ENCODE results near the gene SLC2A9. TPM values are rescaled to one million over a fixed set of nuclear protein-coding genes. Genes with fewer than 3 reads are reported as not detected.

Gene SLC2A9
- total and polyA plus RNA-seq, 2 experiments from 2014 or later = 6.2 to 7.8 TPM

GRCh38 chr4:9988363-9988749, 32.9 kb downstream of the SLC2A9 start:
- no peaks in the 10 kb centered on the region for H4K20me1 ChIP-seq (ENCODE audit: insufficient read depth, poor library complexity, severe bottlenecking)
- H3K4me3 ChIP-seq = no peak overlapping the region
- no peak overlapping the region for H3K27ac ChIP-seq
- H3K9me2 ChIP-seq (replicated peaks; ENCODE audit: insufficient read depth) = no peaks in the 10 kb centered on the region
- H3K79me2 ChIP-seq = no peaks in the 10 kb centered on the region
- no peak for DNase-seq (ENCODE audit: low spot score)
- no peak overlapping the region for H3K4me2 ChIP-seq
- 67% methylated on average over 1 of the region's 1 CpG for WGBS (ENCODE audit: low lambda C conversion rate, missing lambda C conversion rate)
- no peaks in the 10 kb centered on the region for H3K27me3 ChIP-seq
- TF ChIP-seq CTCF (IDR thresholded peaks at IDR 0.05; ENCODE audit: poor library complexity) (no peak), EZH2phosphoT487 (IDR thresholded peaks at IDR 0.05; ENCODE audit: low read depth, severe bottlenecking, unreplicated experiment) (no peak), EZH2 (IDR thresholded peaks at IDR 0.05; ENCODE audit: borderline replicate concordance) (no peak)
- no peaks in the 10 kb centered on the region for H3K4me1 ChIP-seq (ENCODE audit: insufficient read depth)
- no peak overlapping the region for H2AFZ ChIP-seq
- no peaks in the 10 kb centered on the region for H3K36me3 ChIP-seq (replicated peaks; ENCODE audit: insufficient read depth, low read depth)
- no peaks in the 10 kb centered on the region for H3K9me3 ChIP-seq (ENCODE audit: low read depth)

DNA sequence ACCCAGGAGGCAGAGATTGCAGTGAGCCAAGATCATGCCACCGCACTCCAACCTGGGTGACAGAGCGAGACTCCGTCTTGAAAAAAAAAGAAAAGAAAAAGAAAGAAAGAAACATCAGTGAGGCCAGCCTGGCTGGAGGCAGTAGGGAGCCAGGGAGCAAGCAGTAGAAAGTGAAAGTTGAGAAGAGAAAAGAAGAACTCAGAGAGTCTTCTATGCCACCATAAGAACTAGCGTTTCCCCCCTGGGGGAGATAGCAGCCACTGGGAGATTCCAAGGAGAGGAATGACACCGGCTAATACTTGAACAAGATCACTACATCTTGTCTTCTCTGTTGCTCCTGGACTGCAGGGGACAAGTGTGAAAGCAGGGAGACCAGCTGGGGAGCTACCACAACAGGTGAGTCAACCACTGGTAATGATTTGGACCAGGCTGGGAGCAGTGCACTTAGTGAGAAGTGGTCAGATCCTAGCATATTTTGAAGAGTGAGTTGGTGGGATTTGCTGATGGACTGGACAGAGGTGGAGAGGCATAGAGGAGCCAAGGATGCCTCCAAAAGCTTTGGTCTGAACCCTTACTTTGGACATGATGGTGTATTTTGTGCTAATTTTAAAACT, 33.4 kb downstream of the SLC2A9 start:
- Histone ChIP-seq H3K4me3 (no peak overlapping the region), H3K9me2 (replicated peaks; ENCODE audit: insufficient read depth) (no peaks in the 10 kb centered on the region), H3K27ac (no peak overlapping the region), H3K4me2 (no peak overlapping the region), H3K9me3 (ENCODE audit: low read depth) (no peaks in the 10 kb centered on the region), H3K27me3 (no peaks in the 10 kb centered on the region), H4K20me1 (ENCODE audit: insufficient read depth, poor library complexity, severe bottlenecking) (no peaks in the 10 kb centered on the region), H2AFZ (no peak overlapping the region), H3K36me3 (replicated peaks; ENCODE audit: insufficient read depth, low read depth) (no peaks in the 10 kb centered on the region), H3K79me2 (no peaks in the 10 kb centered on the region), H3K4me1 (ENCODE audit: insufficient read depth) (no peaks in the 10 kb centered on the region)
- DNase-seq (ENCODE audit: low spot score) = no peak
- 94% methylated on average over 5 of the region's 5 CpGs for WGBS (ENCODE audit: low lambda C conversion rate, missing lambda C conversion rate)
- TF ChIP-seq CTCF (IDR thresholded peaks at IDR 0.05; ENCODE audit: poor library complexity) (no peak), EZH2phosphoT487 (IDR thresholded peaks at IDR 0.05; ENCODE audit: low read depth, severe bottlenecking, unreplicated experiment) (no peak), EZH2 (IDR thresholded peaks at IDR 0.05; ENCODE audit: borderline replicate concordance) (no peak)

DNA sequence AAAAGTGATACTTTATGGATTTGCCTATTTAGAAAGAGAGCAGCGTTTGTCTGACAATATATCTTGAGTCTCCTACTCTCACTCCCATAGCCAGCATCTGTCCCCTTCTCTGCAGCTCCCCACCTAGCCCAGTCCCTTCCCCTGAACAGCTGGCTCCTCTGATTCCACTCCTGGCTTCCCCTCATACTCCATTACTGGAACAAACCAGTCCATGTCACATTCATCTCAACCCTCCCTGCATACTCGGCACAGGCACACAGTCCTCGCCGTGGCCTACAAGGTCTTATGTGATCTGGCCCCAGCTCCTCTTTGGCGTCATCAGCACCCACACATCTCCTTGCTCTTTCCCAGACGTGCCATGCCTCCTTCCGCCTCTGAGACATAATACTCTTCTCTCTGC, 36.7 kb downstream of the SLC2A9 start:
- no peaks in the 10 kb centered on the region for H3K4me1 ChIP-seq (ENCODE audit: insufficient read depth)
- no peaks in the 10 kb centered on the region for H3K36me3 ChIP-seq (replicated peaks; ENCODE audit: insufficient read depth, low read depth)
- H3K27me3 ChIP-seq = no peaks in the 10 kb centered on the region
- DNase-seq (ENCODE audit: low spot score) = no peak
- no peak overlapping the region for H3K27ac ChIP-seq
- H3K9me3 ChIP-seq (ENCODE audit: low read depth) = no peaks in the 10 kb centered on the region
- no peaks in the 10 kb centered on the region for H4K20me1 ChIP-seq (ENCODE audit: insufficient read depth, poor library complexity, severe bottlenecking)
- H3K4me2 ChIP-seq = no peak overlapping the region
- 97% methylated on average over 7 of the region's 7 CpGs for WGBS (ENCODE audit: low lambda C conversion rate, missing lambda C conversion rate)
- no peak overlapping the region for H2AFZ ChIP-seq
- TF ChIP-seq EZH2phosphoT487 (IDR thresholded peaks at IDR 0.05; ENCODE audit: low read depth, severe bottlenecking, unreplicated experiment) (no peak), EZH2 (IDR thresholded peaks at IDR 0.05; ENCODE audit: borderline replicate concordance) (no peak), CTCF (IDR thresholded peaks at IDR 0.05; ENCODE audit: poor library complexity) (no peak)
- no peaks in the 10 kb centered on the region for H3K9me2 ChIP-seq (replicated peaks; ENCODE audit: insufficient read depth)
- no peak overlapping the region for H3K4me3 ChIP-seq
- H3K79me2 ChIP-seq = no peaks in the 10 kb centered on the region

Data from hepatocyte (in vitro differentiated cells).